Measurements from ENCODE around the gene REG1A. TPM values are rescaled to one million over a fixed set of nuclear protein-coding genes. Genes with fewer than 3 reads are reported as not detected.

REG1A gene
- total and polyA plus RNA-seq, 9 of the 15 experiments (the other 6 are each of a cell fraction or from before 2014, with no cell fraction given) = 3.1 TPM; not detected in 8

- Histone ChIP-seq H3K4me2 (ENCODE audit: insufficient read depth, low read length) (no peak overlapping the region), H3K4me3 (no peak overlapping the region), H3K9me3 (replicated peaks; ENCODE audit: control insufficient read depth, insufficient read depth, low read depth, low read length) (no peaks in the 10 kb centered on the region), H3K27ac (ENCODE audit: extremely low read depth, low read depth, low read length) (no peak overlapping the region), H3K36me3 (ENCODE audit: control insufficient read depth, insufficient read depth, low read length) (no peaks in the 10 kb centered on the region), H2AFZ (ENCODE audit: low read depth, low read length) (no peak overlapping the region), H3K27me3 (ENCODE audit: control insufficient read depth in 2 of 2, insufficient read depth in 2 of 2, low read length in 2 of 2) (no peaks in the 10 kb centered on the region), H4K20me1 (replicated peaks; ENCODE audit: control insufficient read depth, insufficient read depth, low read length) (no peaks in the 10 kb centered on the region), H3K9me1 (ENCODE audit: control insufficient read depth, insufficient read depth, low read length) (no peaks in the 10 kb centered on the region), H3K9ac (ENCODE audit: insufficient read depth in 1 of 2, low read depth in 2 of 2, low read length in 2 of 2) (no peak overlapping the region), H3K4me1 (replicated peaks in 1 of 2; ENCODE audit: control insufficient read depth in 2 of 2, insufficient read depth in 2 of 2, low read length in 2 of 2) (no peaks in the 10 kb centered on the region), H3K79me2 (ENCODE audit: control insufficient read depth, insufficient read depth, low read length) (no peaks in the 10 kb centered on the region)
- 0% methylated on average over 5 of the region's 5 CpGs for WGBS (ENCODE audit: insufficient coverage, low coverage, missing lambda C conversion rate)
- ATAC-seq (no peak), FAIRE-seq (no peak), DNase-seq (ENCODE audit: extremely low read depth in 1 of 4, low spot score in 3 of 4) (no peak)
- in situ Hi-C loops (cut with MboI) = no loop called here
- ChIA-PET POLR2A (no interaction called here), CTCF (ENCODE audit: low intra/inter-chr PET ratio) (no interaction called here)
- no TSS peak for BruUV-seq (replicated peaks)
- intact Hi-C loops (cut with micrococcal nuclease) = no loop called here
- TF ChIP-seq NELFE (IDR thresholded peaks at IDR 0.05; ENCODE audit: insufficient read depth, insufficient read length) (no peak), U2AF2 (optimal IDR thresholded peaks at IDR 0.05; ENCODE audit: low read depth, low read length) (no peak), ELF1 (tag; IDR thresholded peaks at IDR 0.05) (no peak), CEBPG (CRISPR knock-in tag; IDR thresholded peaks at IDR 0.05) (no peak), CEBPG (tag; conservative IDR thresholded peaks at IDR 0.05 in 1 of 2, IDR thresholded peaks at IDR 0.05 in 1 of 2) (no peak), BACH1 (tag; IDR thresholded peaks at IDR 0.05) (no peak), ZFPM2 (CRISPR knock-in tag; IDR thresholded peaks at IDR 0.05) (no peak), DACH1 (IDR thresholded peaks at IDR 0.05; ENCODE audit: partially characterized antibody) (no peak), SREBF2 (CRISPR knock-in tag; IDR thresholded peaks at IDR 0.05) (no peak), CREB5 (CRISPR knock-in tag; IDR thresholded peaks at IDR 0.05) (no peak), KAT7 (CRISPR knock-in tag; IDR thresholded peaks at IDR 0.05; ENCODE audit: borderline replicate concordance) (no peak), ETS2 (tag; IDR thresholded peaks at IDR 0.05; ENCODE audit: borderline replicate concordance, poor library complexity, severe bottlenecking) (no peak)
- TF ChIP-seq, protein P1, sequence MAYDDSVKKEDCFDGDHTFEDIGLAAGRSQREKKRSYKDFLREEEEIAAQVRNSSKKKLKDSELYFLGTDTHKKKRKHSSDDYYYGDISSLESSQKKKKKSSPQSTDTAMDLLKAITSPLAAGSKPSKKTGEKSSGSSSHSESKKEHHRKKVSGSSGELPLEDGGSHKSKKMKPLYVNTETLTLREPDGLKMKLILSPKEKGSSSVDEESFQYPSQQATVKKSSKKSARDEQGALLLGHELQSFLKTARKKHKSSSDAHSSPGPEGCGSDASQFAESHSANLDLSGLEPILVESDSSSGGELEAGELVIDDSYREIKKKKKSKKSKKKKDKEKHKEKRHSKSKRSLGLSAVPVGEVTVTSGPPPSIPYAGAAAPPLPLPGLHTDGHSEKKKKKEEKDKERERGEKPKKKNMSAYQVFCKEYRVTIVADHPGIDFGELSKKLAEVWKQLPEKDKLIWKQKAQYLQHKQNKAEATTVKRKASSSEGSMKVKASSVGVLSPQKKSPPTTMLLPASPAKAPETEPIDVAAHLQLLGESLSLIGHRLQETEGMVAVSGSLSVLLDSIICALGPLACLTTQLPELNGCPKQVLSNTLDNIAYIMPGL (CRISPR knock-in tag; IDR thresholded peaks at IDR 0.05) = no peak
These were observed 37.3 kb upstream of the REG1A start for GRCh38 chr2:79082987-79083386.

Data from K562 (cell line).